Neural progenitor cell (in vitro differentiated cells): Measurements from ENCODE around the gene ABCC4.

Experiments used
- EZH2phosphoT487 ChIP-seq: fragments of 200-600 bp; sonication (generic); IDR thresholded peaks from 2 replicates; pipeline ENCODE4 v1.6.1; 2017; ENCODE audit warnings: antibody characterized with exemption
- TF ChIP-seq, protein P1 (sequence below): fragments of 200-600 bp; sonication (generic); IDR thresholded peaks from 2 replicates; pipeline ENCODE4 v1.5.1; 2017; ENCODE audit warnings: antibody characterized with exemption, mild to moderate bottlenecking

DNA sequence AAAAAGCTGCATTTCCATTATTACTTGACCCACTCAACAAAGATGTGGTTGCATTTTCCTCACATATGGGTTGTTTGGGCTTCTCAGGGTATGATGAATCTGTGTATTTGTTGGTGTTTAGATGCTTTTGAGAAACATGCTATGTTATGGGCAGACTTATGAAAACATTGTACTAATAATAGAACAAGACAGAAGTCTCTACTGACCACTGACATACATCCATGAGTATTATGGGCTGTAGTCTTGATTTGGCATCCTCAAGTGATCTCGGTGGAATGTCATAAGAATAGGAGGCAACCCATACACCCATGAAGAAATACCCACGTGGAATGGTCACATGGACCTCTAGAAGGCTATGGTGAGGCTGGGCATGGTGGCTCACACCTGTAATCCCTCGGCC lies 36.3 kb upstream of the ABCC4 start:
- TF ChIP-seq, protein P1, sequence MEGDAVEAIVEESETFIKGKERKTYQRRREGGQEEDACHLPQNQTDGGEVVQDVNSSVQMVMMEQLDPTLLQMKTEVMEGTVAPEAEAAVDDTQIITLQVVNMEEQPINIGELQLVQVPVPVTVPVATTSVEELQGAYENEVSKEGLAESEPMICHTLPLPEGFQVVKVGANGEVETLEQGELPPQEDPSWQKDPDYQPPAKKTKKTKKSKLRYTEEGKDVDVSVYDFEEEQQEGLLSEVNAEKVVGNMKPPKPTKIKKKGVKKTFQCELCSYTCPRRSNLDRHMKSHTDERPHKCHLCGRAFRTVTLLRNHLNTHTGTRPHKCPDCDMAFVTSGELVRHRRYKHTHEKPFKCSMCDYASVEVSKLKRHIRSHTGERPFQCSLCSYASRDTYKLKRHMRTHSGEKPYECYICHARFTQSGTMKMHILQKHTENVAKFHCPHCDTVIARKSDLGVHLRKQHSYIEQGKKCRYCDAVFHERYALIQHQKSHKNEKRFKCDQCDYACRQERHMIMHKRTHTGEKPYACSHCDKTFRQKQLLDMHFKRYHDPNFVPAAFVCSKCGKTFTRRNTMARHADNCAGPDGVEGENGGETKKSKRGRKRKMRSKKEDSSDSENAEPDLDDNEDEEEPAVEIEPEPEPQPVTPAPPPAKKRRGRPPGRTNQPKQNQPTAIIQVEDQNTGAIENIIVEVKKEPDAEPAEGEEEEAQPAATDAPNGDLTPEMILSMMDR, result no peak
- no peak for TF ChIP-seq EZH2phosphoT487
